ENCODE results near the gene ERGIC1.

ERGIC1 gene

GRCh38 chr5:172988276-172988675, 154.2 kb downstream of the ERGIC1 start:
- no peak for DNase-seq (ENCODE audit: low read depth, low spot score)

GRCh38 chr5:172990776-172991175, 156.7 kb downstream of the ERGIC1 start:
- no peak for DNase-seq (ENCODE audit: low read depth, low spot score)
- H3K27ac ChIP-seq = no peak overlapping the region

More at GRCh38 chr5:172988276-172988675, 154.2 kb downstream of the ERGIC1 start:
- H3K27ac ChIP-seq = no peak overlapping the region

GRCh38 chr5:172994405-172994804, 160.4 kb downstream of the ERGIC1 start:
- no peak overlapping the region for H3K27ac ChIP-seq
- no peak for DNase-seq (ENCODE audit: low read depth, low spot score)

- DNase-seq (ENCODE audit: low read depth, low spot score) = no peak
- H3K27ac ChIP-seq = peak overlapping the region; percentile 1
These were observed 165.4 kb downstream of the ERGIC1 start for GRCh38 chr5:172999372-172999973.

- no peak for DNase-seq (ENCODE audit: low read depth, low spot score)
These were observed 165.9 kb downstream of the ERGIC1 start for GRCh38 chr5:172999974-173000373.

GRCh38 chr5:173001229-173001841, 167.3 kb downstream of the ERGIC1 start:
- no peak for DNase-seq (ENCODE audit: low read depth, low spot score)
- H3K27ac ChIP-seq = no peak overlapping the region

More at GRCh38 chr5:172999974-173000373, 165.9 kb downstream of the ERGIC1 start:
- no peak overlapping the region for H3K27ac ChIP-seq

Data from epithelial cell of prostate (primary cell).